ENCODE data around the gene PSMC1. TPM values are rescaled to one million over a fixed set of nuclear protein-coding genes. Genes with fewer than 3 reads are reported as not detected.

Gene PSMC1
- total and polyA plus RNA-seq, 10 of the 15 experiments (the other 5 are each of a cell fraction or from before 2014, with no cell fraction given): 97.4 to 286 (median 209) TPM

- TF ChIP-seq REST (IDR thresholded peaks at IDR 0.05; ENCODE audit: low read depth, low read length) (no peak), GATAD2B (conservative IDR thresholded peaks at IDR 0.05; ENCODE audit: low read depth) (peak; percentile 38; the same call in 1 of the 2 replicates), ZBTB4 (CRISPR knock-in tag; IDR thresholded peaks at IDR 0.05) (no peak), MYC (IDR thresholded peaks at IDR 0.05; ENCODE audit: insufficient read depth, insufficient read length, insufficient replicate concordance, low read length, severe bottlenecking) (no peak), NR2C1 (IDR thresholded peaks at IDR 0.05) (peak; percentile 7; the same call in 1 of the 2 replicates), PAX8 (IDR thresholded peaks at IDR 0.05) (no peak), MYB (IDR thresholded peaks at IDR 0.05; ENCODE audit: borderline replicate concordance, low read depth, low read length) (peak; percentile 71; the same call in 1 of the 2 replicates), PBX3 (IDR thresholded peaks at IDR 0.05; ENCODE audit: insufficient replicate concordance, low read depth, low read length) (no peak), TAF1 (IDR thresholded peaks at IDR 0.05; ENCODE audit: borderline replicate concordance, low read depth, low read length) (peak; percentile 92), ZBTB33 (IDR thresholded peaks at IDR 0.05) (no peak), MEF2A (IDR thresholded peaks at IDR 0.05; ENCODE audit: insufficient read depth, low read depth, low read length) (no peak), ZBTB40 (IDR thresholded peaks at IDR 0.05; ENCODE audit: borderline replicate concordance) (peak; percentile 95), BMI1 (IDR thresholded peaks at IDR 0.05; ENCODE audit: borderline replicate concordance) (no peak)
Observed at GRCh38 chr14:90256354-90257131, at the start of gene PSMC1 (continued).
